K562 treated with DMSO at 1 percent for 24 hours (cell line): ENCODE data around the gene SYK. TPM values are rescaled to one million over a fixed set of nuclear protein-coding genes. Genes with fewer than 3 reads are reported as not detected.

Experiments
- total RNA-seq: library from RNA; unstranded; fragments of 300-600 nt; gene quantifications from 2 replicates; pipeline ENCODE4 v1.2.3, GENCODE V29; 2022; ENCODE audit warnings: low read depth; ENCODE audit not compliant: insufficient read depth

Gene SYK
- 20.1 and 20.9 TPM in 2 replicates for total RNA-seq

GRCh38 chr9:90801241-90801972, at the start of gene SYK:
Gene SYK, plus strand, starts transcription at chr9:90801819. Its CDS starts 42,080 bp downstream, at chr9:90843899.

Other genes starting within 250 kb of the SYK start
- not detected in 2 replicates for gene DIRAS2, start 159.0 kb upstream of the SYK start, total RNA-seq